ENCODE data around the gene AFF3. TPM values are rescaled to one million over a fixed set of nuclear protein-coding genes. Genes with fewer than 3 reads are reported as not detected.
"Not testable (repeated sequence)": the region's sequence is repeated elsewhere in the genome, so short reads cannot be mapped to it uniquely, and the experiment has no call there.

AFF3 gene
- polyA plus RNA-seq, 3 donors from 2014 or later, result 1.4 to 7.4 (median 3.8) TPM

- not testable (repeated sequence) for H3K4me1 Mint-ChIP-seq; H3K4me3 Mint-ChIP-seq; H3K27ac Mint-ChIP-seq; H3K36me3 Mint-ChIP-seq; H3K27me3 Mint-ChIP-seq (ENCODE audit: low read depth in 3 of 3); DNase-seq; H3K9me3 Mint-ChIP-seq
Measured at GRCh38 chr2:99503662-99504416, 638.6 kb downstream of the AFF3 start.

GRCh38 chr2:99496021-99496420 is 646.4 kb downstream of the AFF3 start:
- H3K36me3 Mint-ChIP-seq, result no peaks in the 10 kb centered on the region
- no peaks in the 10 kb centered on the region for H3K4me1 Mint-ChIP-seq
- no peak overlapping the region for H3K27ac Mint-ChIP-seq
- H3K27me3 Mint-ChIP-seq (ENCODE audit: low read depth in 3 of 3), result peaks cover 8 to 14% (median 12%) of the 10 kb centered on the region in 3 donors
- DNase-seq, result no peak
- no peaks in the 10 kb centered on the region for H3K9me3 Mint-ChIP-seq
- H3K4me3 Mint-ChIP-seq, result no peak overlapping the region

Other genes starting within 250 kb of the AFF3 start
- not detected for gene LONRF2, start 179.9 kb upstream of the AFF3 start, polyA plus RNA-seq